Adrenal gland (tissue), 5 donors: ENCODE measurements around the gene CPNE4.

Experiments
- POLR2A ChIP-seq, 2 donors: fragments of 450-650 bp; IDR thresholded peaks; one replicate each; pipeline ENCODE4 v1.6.1; 2017; ENCODE audit warnings: antibody characterized with exemption in 2 of 2, mild to moderate bottlenecking in 2 of 2, moderate library complexity in 1 of 2
- TF ChIP-seq, protein P1 (sequence below), 6 experiments: fragments of 450-650 bp in 4 of 6; fragments of 200-600 bp in 2 of 6; sonication (generic) in 1 of 6; IDR thresholded peaks; 1 replicate in 5 of 6; 2 replicates in 1 of 6; pipeline versions ENCODE4 v1.5.1 to v1.8.0; 2016 to 2021; ENCODE audit warnings: antibody characterized with exemption in 6 of 6, mild to moderate bottlenecking in 2 of 6, moderate library complexity in 1 of 6
- donor health status: DM: no; HTN: no; CAD: no.

DNA sequence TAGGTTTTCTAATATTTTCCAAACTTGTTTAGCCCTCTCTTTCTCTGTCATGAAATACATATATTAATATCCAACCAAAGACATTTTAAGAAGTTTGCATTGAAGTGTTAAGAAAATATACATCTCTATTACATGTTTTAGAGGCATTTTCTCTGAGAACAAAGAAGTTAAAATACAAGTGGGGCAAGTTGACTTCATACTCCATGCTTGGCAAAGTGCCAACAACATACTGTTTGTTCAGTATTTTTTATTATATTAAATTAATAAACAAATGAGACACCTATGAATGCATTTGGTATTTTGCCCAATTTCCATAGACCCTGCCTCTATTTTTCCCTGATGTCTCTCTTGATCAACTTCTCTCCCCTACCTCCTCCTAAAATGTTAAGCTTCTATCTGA, 299.3 kb downstream of the CPNE4 start:
- TF ChIP-seq, protein P1, sequence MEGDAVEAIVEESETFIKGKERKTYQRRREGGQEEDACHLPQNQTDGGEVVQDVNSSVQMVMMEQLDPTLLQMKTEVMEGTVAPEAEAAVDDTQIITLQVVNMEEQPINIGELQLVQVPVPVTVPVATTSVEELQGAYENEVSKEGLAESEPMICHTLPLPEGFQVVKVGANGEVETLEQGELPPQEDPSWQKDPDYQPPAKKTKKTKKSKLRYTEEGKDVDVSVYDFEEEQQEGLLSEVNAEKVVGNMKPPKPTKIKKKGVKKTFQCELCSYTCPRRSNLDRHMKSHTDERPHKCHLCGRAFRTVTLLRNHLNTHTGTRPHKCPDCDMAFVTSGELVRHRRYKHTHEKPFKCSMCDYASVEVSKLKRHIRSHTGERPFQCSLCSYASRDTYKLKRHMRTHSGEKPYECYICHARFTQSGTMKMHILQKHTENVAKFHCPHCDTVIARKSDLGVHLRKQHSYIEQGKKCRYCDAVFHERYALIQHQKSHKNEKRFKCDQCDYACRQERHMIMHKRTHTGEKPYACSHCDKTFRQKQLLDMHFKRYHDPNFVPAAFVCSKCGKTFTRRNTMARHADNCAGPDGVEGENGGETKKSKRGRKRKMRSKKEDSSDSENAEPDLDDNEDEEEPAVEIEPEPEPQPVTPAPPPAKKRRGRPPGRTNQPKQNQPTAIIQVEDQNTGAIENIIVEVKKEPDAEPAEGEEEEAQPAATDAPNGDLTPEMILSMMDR (IDR thresholded peaks at IDR 0.05) = no peak
- no peak for TF ChIP-seq POLR2A (IDR thresholded peaks at IDR 0.05)
